Fibroblast of gingiva (primary cell): Measurements from ENCODE around the gene HPF1.
"Not testable (repeated sequence)": the region's sequence is repeated elsewhere in the genome, so short reads cannot be mapped to it uniquely, and the experiment has no call there.

Source experiments
- DNase-seq: peaks from one replicate; pipeline ENCODE4 v3.0.0-alpha.2; 2011; ENCODE audit warnings: low read depth

Gene HPF1

DNA sequence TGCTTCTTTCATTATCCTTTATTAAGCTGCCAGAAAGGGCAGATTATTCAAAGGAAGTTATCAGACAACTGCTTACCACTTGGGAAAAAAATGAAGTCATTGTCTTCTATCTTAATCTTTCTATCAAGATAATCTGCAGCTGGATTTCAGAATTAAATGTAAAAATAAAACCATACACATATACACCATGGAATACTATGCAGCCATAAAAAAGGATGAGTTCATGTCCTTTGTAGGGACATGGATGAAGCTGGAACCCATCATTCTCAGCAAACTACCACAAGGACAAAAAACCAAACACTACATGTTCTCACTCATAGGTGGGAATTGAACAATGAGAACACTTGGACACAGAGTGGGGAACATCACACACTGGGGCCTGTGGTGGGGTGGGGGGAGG is 19.1 kb downstream of the HPF1 start:
- not testable (repeated sequence) for DNase-seq

- DNase-seq, result no peak
Measured at GRCh38 chr4:169730564-169730963, 27.2 kb downstream of the HPF1 start.

- DNase-seq, result no peak
Measured at GRCh38 chr4:169727616-169728015, 30.1 kb downstream of the HPF1 start.

GRCh38 chr4:169724260-169724659 is 33.5 kb downstream of the HPF1 start:
- DNase-seq, result peak; percentile 49

DNA sequence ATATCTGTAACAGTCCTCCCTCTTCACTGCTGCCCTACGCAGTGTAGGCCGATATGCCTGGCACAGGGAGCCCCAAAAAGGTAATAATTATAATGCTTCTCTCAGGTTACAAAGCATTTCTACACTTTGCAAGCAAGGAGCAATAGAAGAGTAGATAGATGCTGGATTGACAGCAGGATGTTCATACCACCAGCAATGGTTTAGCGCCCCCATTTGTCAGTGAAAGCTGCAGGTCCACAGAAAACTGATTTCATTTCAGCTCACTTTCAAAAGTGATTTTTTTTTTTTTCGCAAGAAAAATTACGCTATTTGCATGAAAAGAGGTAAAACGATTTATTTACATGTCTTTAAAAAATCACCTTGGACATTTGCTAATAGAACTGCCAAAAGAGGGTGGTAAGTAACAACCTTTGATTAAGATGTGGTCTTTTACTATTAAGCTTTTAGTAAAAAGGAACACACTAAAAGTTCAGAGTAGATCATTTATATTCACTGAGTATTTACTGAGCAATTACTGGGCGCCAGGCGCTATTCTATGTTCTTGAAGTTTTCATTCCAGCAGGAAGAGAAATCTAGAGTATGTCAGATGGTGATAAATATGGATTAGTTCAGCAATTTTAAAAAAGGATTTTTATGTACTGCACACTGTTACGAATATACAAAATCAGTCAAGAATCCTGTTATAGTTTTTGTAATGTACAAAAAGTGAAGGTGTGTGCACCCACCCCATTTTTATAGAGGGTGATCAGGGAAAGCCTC is 34.4 kb downstream of the HPF1 start:
- DNase-seq, result peak; percentile 14

DNA sequence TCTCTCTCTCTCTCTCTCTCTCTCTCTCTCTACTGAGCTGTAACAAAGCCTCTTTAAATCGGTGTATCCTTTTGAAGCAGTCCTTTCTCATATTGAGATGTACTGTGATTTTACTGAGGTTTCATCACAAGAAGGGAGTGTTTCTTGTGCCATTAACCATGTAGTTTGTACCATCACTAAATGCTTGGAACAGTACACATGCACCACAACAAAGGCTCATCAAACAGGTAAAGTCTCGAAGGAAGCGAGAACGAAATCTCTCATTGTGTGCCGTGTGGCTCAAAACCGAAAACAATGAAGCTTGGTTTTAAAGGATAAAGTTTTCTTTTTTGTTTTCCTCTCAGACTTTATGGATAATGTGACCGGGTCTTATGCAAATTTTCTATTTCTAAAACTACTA is 37.2 kb downstream of the HPF1 start:
- no peak for DNase-seq

DNA sequence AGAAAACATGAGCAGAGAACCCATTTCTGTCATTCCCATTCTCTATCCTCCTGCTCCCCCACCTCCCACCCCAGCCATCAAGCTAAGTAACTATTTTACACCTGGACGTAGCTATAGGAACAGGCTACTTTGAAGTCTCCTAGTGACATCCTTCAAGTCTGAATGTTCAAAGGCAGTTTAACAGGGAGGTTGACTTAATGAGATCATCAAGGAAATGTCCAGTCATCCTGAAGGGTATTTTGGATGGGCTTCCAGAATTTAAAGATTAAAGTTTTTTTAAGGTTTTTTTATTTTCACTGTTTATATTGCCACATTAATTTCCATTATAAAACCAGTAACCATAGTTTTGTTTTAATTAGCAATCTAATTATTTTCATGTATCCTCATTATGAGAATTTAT is 41.1 kb downstream of the HPF1 start:
- DNase-seq, result no peak

DNA sequence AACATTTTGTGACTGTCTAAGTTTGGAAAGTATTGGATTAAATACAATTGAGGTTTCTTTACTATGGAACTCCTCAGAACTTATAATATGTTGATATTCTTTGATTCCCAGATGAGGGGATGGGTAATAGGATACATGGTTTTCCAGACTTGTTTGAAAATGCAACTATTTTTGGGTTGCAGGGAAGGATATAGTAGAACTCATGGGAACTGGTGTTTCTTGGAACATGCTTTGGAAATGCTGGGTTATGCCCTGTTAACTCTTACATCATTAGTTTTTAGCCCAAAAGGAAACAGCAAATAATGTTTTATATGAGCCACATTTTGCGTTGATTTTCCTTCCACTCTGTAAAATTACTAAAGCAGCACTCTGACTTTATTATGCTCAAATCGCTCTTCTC is 41.9 kb downstream of the HPF1 start:
- DNase-seq, result peak; percentile 1

- peak; percentile 22 for DNase-seq
Measured at GRCh38 chr4:169707958-169708643, 49.6 kb downstream of the HPF1 start.

GRCh38 chr4:169698331-169698730 is 59.4 kb downstream of the HPF1 start:
- no peak for DNase-seq

DNA sequence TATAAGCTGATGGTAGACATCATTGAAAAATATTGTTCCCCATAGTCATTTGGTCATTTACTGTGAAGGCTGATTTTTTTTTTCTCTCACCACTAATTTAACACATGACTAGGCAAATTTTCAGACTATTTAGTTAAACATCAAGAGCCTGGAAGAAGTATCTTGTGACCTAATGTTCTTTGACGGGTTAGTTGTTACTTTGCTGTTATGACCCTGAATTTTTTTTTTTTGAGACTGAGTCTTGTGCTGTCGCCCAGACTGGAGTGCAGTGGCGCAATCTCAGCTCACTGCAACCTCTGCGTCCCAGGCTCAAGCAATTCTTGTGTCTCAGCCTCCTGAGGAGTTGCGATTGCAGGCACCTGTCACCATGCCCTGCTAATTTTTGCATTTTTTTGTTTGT is 67.0 kb downstream of the HPF1 start:
- no peak for DNase-seq

DNA sequence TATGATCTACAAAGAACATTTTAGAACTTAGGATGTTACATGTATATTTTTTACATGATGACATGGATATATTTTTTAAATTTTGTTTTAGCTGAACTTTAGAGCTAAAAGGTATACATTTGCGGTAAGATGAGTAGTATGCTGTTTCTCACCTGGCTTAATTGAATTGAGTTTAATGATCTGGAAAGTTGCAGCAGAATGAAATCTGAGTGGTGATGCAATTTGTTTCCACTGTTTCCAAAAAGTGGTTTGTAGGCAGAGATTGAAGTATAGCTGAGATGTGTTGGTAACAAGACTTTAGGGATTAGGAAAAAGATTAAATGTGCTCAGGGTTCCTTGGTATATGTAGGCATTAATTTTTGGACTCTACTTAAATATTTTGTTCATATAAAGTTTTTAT is 68.1 kb downstream of the HPF1 start:
- no peak for DNase-seq

DNA sequence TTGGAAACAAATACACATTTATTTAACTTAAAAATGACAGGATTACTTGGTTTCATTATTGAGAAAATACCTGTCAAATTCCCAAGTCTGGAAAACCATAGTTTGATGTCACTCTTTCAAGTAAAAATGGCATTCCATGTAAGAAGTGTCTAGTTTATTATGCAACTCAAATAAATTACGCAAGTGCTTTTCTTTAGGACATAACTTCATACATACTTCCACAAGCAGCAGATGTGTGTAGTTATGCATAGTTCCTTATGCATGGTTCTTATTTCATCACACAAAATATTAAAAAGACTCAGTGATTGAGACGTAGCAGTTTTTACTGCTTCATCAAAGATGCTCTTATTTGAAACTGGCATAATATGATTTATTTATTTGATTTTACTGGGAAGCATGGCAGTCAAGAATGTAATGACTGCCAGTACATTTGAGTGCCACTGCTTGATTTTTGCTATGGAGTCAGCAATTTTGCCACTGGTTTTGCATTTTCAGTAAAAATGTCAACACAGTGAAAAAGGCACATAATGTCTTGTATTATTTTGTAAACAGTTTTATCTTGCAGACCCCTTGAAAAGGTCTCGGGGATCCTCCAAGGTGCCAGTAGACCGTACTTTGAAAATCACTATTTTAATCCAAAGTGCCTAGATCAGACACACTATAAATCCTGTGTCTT is 75.2 kb downstream of the HPF1 start:
- DNase-seq, result peak; percentile 73
